Prostate gland (tissue), 2 donors: ENCODE data around the gene RNF103.

Experiments used
- POLR2A ChIP-seq: fragments of 450-650 bp; IDR thresholded peaks from one replicate; pipeline ENCODE4 v1.6.1; 2016; ENCODE audit warnings: antibody characterized with exemption, mild to moderate bottlenecking
- POLR2AphosphoS5 ChIP-seq: sonication (generic); formaldehyde crosslinking; IDR thresholded peaks from one replicate; pipeline ENCODE4 v1.6.1; 2017; ENCODE audit warnings: antibody characterized with exemption
- TF ChIP-seq, protein P1 (sequence below), 4 experiments: fragments of 200-600 bp in 2 of 4; fragments of 450-650 bp in 2 of 4; sonication (generic) in 2 of 4; IDR thresholded peaks; 1 replicate in 3 of 4; 2 replicates in 1 of 4; pipeline ENCODE4 v1.5.1; 2016 to 2019; ENCODE audit warnings: antibody characterized with exemption in 4 of 4, mild to moderate bottlenecking in 2 of 4, moderate library complexity in 2 of 4

DNA sequence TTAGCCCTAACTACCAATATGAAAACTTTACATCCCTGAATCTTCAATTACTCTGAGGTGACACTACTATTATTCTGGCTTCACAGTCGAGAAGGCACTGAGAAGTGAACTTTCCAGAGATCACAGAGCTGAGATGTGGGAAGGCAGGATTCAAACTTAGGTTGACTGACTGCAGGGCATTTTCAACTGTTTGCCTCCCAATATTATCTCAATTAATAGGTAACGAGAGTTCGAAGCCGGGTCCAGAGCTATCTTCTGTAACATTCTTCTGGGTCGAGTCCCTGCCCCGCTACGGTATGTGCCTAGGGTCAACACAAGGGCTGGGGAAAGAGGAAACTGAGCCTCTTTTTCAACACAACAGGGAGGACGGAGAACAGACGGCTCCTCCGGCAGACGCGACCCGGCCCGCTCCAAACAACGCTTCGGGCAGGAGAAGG, 61.2 kb downstream of the RNF103 start:
- TF ChIP-seq, protein P1, sequence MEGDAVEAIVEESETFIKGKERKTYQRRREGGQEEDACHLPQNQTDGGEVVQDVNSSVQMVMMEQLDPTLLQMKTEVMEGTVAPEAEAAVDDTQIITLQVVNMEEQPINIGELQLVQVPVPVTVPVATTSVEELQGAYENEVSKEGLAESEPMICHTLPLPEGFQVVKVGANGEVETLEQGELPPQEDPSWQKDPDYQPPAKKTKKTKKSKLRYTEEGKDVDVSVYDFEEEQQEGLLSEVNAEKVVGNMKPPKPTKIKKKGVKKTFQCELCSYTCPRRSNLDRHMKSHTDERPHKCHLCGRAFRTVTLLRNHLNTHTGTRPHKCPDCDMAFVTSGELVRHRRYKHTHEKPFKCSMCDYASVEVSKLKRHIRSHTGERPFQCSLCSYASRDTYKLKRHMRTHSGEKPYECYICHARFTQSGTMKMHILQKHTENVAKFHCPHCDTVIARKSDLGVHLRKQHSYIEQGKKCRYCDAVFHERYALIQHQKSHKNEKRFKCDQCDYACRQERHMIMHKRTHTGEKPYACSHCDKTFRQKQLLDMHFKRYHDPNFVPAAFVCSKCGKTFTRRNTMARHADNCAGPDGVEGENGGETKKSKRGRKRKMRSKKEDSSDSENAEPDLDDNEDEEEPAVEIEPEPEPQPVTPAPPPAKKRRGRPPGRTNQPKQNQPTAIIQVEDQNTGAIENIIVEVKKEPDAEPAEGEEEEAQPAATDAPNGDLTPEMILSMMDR (IDR thresholded peaks at IDR 0.05): no peak
- TF ChIP-seq POLR2A: no peak
- TF ChIP-seq POLR2AphosphoS5: no peak
